GM03348 (cell line): ENCODE measurements around the gene MYL10.
A peak's percentile ranks its signal among the peaks of the same experiment; 100 is the strongest.
"Not testable (repeated sequence)": the region's sequence is repeated elsewhere in the genome, so short reads cannot be mapped to it uniquely, and the experiment has no call there.

Source experiments
- DNase-seq: peaks from one replicate; pipeline ENCODE4 v3.0.0; 2012; ENCODE audit warnings: low spot score

Gene MYL10

GRCh38 chr7:101618916-101619315 lies 10.2 kb downstream of the MYL10 start:
- DNase-seq, result peak; percentile 58

DNA sequence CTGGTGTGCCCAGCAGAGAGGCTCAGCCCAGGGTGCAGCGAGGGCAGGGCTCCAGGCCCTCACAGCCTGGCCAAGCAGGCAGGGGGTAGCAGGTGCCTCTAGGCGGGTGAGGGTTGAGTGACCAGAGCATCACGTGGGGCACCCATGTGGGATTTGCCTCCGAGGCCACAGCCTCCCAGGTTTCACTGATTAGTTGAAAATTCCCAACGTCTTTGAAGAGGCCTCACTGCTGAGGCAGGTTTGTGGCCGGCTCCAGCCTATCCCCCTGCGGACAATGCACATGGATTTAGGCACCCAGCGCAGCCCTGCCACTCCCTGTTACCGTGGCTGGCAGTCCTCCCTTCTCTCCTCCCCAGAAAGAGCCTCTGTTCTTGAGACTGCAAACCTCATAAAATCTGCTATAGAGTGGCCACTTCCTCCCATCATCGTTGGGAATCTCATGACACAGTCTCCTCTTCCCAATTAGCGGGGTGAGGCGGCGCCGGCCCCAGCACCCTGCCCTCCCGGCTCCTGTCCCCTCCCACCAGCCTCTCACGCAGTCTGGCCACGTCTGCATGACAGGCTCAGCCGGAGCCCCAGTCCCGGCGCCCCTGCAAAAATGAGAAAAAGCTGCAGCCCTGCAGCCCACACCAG lies 10.8 kb downstream of the MYL10 start:
- peak; percentile 70 for DNase-seq

- DNase-seq, result no peak
Observed at GRCh38 chr7:101617451-101618206, 11.5 kb downstream of the MYL10 start.

GRCh38 chr7:101615446-101615845 lies 13.7 kb downstream of the MYL10 start:
- no peak for DNase-seq

DNA sequence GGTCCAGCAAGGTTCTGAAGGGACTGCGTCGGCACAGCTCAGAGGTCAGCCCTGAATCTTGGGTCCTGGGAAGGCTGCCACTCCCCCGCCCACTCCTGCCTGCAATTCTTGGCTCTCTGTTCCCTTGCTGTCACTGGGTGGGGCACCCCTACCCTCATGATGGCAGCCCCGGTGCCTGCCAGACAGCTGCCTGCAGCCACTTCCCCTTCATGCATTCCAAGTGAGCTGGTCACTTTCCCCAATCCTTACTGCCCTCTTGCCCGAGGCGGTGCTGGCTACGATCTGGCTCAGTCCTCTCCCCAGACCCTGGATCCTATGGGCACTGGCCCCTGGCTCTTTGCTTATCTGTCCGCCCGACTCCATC lies 14.2 kb downstream of the MYL10 start:
- DNase-seq, result peak; percentile 69

GRCh38 chr7:101614098-101614938 lies 14.8 kb downstream of the MYL10 start:
- no peak for DNase-seq

DNA sequence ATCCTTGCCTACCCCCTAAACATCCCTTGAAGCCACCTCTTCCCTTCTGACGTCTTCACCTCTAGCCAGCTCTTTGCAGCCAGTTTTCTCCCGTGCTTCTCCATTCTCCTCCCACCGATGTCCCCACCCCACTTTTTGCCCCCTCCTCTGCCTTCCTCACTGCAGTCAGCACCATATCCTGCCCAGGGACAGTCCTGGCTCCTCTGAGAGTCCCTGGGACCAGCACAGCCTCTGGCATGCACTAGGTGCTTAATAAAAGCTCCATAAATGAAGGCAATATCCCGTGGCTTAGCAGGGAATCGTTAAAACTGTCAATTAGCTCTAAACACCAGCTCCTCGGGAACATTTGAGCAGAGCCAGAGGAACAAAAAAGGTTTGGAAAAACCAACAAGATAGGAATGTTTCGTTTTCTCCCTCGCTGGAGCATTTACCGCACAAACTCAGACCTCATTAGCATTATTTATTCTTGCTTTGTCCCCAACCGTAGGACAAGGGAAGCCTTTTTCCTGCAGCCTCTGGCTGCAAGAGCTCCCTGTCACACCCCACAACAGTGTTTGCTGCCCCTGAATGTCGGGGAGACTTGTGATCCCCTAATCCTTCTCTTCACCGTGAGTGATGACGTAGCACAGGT lies 16.1 kb downstream of the MYL10 start:
- DNase-seq, result no peak

DNA sequence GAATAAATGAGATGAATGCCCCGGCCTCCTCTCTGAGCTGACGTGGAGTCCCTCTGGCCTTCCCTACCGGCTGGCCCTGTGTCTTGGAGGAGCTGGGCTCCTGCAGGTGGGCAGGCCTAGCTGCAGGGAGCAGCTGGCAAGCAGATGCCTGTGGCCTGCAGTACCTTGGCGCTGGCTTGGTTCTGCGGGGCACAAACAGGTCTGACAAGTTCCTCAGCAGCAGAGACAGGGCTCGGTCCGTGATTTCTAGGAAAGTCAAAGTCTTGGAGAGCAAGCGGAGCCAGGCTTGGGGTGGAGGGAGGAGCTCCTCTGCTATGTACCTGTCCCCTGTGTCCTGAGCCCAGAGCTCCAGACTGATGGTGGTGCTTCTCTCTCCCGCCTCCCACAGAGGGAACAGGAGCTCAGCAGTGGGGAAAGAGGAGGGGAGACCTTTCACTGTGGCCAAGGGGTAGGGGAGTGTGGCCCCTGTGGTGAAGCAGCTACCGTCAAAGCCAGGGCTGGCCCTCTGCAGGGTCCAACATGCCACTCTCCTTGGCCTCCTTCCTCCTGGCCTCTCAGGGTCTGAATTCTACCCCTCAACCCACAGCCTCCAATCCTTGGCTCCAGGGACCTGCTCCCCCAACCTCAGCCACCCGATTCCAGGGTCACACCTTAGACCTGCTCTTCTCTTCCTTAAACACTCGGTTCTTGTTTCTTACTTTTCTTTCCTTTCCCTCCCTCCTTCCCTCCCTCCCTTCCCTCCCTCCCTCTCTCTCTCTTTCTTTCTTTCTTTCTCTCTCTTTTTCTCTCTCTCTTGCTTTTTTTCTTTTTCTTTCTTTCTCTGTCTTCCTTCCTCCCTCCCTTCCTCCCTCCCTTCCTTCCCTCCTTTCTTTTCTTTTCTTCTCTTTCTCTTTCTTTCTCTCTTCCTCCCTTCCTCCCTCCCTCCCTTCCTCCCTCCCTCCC lies 20.1 kb downstream of the MYL10 start:
- DNase-seq, result no peak

DNA sequence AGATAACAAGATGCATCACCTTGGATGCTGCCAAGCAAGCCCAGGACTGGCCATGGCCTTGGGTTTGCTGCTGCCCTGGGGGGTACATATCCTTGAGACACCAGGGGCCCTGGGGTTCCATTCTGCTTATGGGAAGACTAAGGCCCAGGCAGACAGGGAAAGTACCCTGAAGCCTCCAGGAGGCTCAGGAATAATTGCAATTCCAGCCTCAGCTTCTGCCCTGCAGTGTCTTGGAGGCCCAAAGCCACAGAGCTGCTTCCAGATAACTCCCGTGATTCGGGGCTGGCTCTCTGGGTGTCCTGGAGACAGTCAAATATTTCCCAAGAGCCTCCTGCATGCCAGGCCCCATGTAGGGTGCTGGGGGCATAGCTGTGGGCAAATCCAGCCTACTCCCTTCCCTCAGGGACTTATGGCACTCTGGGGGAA lies 22.6 kb downstream of the MYL10 start:
- DNase-seq, result no peak

GRCh38 chr7:101605611-101606497 lies 23.2 kb downstream of the MYL10 start:
- no peak for DNase-seq

GRCh38 chr7:101604934-101605332 lies 24.2 kb downstream of the MYL10 start:
- not testable (repeated sequence) for DNase-seq

GRCh38 chr7:101604331-101604933 lies 24.7 kb downstream of the MYL10 start:
- DNase-seq, result no peak

- DNase-seq, result peak; percentile 89
Observed at GRCh38 chr7:101602484-101603241, 26.4 kb downstream of the MYL10 start.

DNA sequence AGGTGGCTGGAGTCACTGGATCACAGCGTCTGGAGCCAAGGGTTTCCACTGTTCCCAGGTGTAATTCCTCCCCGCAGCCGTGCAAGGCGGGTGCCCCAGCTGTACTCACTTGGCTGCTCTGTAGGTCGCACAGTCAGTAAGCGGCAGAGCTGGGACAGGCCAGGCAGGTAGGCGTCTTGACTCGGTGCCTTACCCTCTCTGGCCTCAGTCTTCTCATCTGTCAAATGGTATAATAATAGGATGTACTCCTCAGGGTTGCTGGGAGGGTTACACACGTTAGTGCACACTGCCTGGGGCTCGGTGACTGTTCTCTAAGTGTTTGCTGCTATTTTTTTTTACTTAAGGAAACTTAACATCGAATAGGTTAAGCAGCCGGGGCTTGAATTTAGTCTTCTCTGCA lies 27.0 kb downstream of the MYL10 start:
- no peak for DNase-seq

GRCh38 chr7:101599787-101600186 lies 29.3 kb downstream of the MYL10 start:
- DNase-seq, result no peak

- no peak for DNase-seq
Observed at GRCh38 chr7:101598986-101599771, 29.9 kb downstream of the MYL10 start.

DNA sequence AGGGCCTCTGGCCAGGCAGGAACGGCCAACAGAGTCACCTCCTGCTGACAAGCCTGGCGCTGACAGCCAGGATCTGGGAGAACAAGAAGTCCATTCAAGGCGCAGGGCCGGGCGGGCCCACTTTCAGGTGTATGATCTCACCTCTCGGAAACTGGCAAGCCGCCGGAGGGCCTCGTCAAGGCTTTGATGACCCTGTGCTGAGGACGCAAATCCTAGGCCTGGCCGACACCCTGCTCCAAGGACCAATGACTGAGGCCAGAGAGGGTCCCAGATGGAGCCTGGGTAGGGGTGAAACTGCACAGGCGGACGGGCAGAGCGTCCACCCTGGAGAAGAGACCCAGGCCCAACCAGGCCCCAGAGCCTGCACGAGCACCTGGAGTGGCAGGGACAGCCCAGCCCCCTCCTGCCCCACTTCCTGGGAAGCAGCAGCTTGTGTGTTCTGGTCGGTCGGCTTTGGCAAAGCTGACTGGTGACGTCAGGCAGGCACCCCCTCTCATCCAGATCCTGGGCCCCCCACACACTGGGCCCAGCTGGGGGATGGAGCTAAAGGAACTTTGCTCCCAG lies 30.6 kb downstream of the MYL10 start:
- DNase-seq, result no peak

DNA sequence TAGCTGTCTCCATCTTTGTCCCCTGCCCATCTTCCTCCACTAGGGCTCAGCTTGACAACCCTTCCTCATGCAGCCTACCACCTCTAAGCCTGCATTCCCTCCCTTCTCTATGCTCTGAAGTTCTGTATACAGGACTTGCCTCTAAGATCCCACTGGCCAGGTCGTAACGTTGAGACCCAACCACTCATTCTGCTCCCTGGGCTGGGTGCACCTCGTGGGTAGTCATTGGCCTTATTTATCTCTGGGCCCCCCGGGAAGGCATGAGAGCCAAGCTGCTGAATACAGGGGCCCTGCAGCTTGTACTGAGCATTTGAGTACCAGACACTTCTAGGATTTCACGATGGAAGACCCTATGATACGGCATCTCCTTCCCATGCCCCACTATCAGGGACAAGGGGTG lies 31.2 kb downstream of the MYL10 start:
- no peak for DNase-seq
